ENCODE results near the gene CDC5L.

Gene CDC5L

GRCh38 chr6:44377484-44377883 lies 10.0 kb upstream of the CDC5L start:
- DNase-seq (ENCODE audit: low read depth): no peak
- TF ChIP-seq CTCF (IDR thresholded peaks at IDR 0.05; ENCODE audit: low read depth, low read length): no peak
- no peak for TF ChIP-seq MYC (IDR thresholded peaks at IDR 0.05; ENCODE audit: low read depth, low read length)
- no peak for TF ChIP-seq POLR2A (IDR thresholded peaks at IDR 0.05; ENCODE audit: extremely low read depth, insufficient read length)

GRCh38 chr6:44377971-44378370 lies 9.5 kb upstream of the CDC5L start:
- no peak for TF ChIP-seq CTCF (IDR thresholded peaks at IDR 0.05; ENCODE audit: low read depth, low read length)
- TF ChIP-seq MYC (IDR thresholded peaks at IDR 0.05; ENCODE audit: low read depth, low read length): no peak
- no peak for TF ChIP-seq POLR2A (IDR thresholded peaks at IDR 0.05; ENCODE audit: extremely low read depth, insufficient read length)
- no peak for TF ChIP-seq MAX (IDR thresholded peaks at IDR 0.05; ENCODE audit: low read depth, low read length)
- H3K4me3 ChIP-seq (ENCODE audit: low read depth, low read length): no peak overlapping the region
- no peak for DNase-seq (ENCODE audit: low read depth)

More at GRCh38 chr6:44377484-44377883, 10.0 kb upstream of the CDC5L start:
- no peak overlapping the region for H3K4me3 ChIP-seq (ENCODE audit: low read depth, low read length)

GRCh38 chr6:44381739-44382138 lies 5.8 kb upstream of the CDC5L start:
- peak; percentile 60; the same call in 1 of the 2 replicates for TF ChIP-seq MAX (IDR thresholded peaks at IDR 0.05; ENCODE audit: low read depth, low read length)
- TF ChIP-seq POLR2A (IDR thresholded peaks at IDR 0.05; ENCODE audit: extremely low read depth, insufficient read length): no peak
- H3K4me3 ChIP-seq (ENCODE audit: low read depth, low read length): no peak overlapping the region
- peak; percentile 84 for DNase-seq (ENCODE audit: low read depth)

- DNase-seq (ENCODE audit: low read depth): no peak
- H3K4me3 ChIP-seq (ENCODE audit: low read depth, low read length): peak overlapping the region; percentile 97
- TF ChIP-seq POLR2A (IDR thresholded peaks at IDR 0.05; ENCODE audit: extremely low read depth, insufficient read length) (no peak), CTCF (IDR thresholded peaks at IDR 0.05; ENCODE audit: low read depth, low read length) (no peak), MAX (IDR thresholded peaks at IDR 0.05; ENCODE audit: low read depth, low read length) (no peak), MYC (IDR thresholded peaks at IDR 0.05; ENCODE audit: low read depth, low read length) (no peak)
Observed at GRCh38 chr6:44386364-44386928, 1.1 kb upstream of the CDC5L start.

- DNase-seq (ENCODE audit: low read depth): no peak
- no peak for TF ChIP-seq POLR2A (IDR thresholded peaks at IDR 0.05; ENCODE audit: extremely low read depth, insufficient read length)
- no peak for TF ChIP-seq MYC (IDR thresholded peaks at IDR 0.05; ENCODE audit: low read depth, low read length)
- TF ChIP-seq MAX (IDR thresholded peaks at IDR 0.05; ENCODE audit: low read depth, low read length): no peak; the same call in 1 of the 2 replicates
- TF ChIP-seq CTCF (IDR thresholded peaks at IDR 0.05; ENCODE audit: low read depth, low read length): no peak
- H3K4me3 ChIP-seq (ENCODE audit: low read depth, low read length): peak overlapping the region; percentile 97
Observed at GRCh38 chr6:44386929-44387345, 569 bp upstream of the CDC5L start.

GRCh38 chr6:44388135-44388487 lies 605 bp downstream of the CDC5L start:
- no peak for DNase-seq (ENCODE audit: low read depth)
- TF ChIP-seq CTCF (IDR thresholded peaks at IDR 0.05; ENCODE audit: low read depth, low read length): no peak
- no peak for TF ChIP-seq POLR2A (IDR thresholded peaks at IDR 0.05; ENCODE audit: extremely low read depth, insufficient read length)
- 0 out of 2 replicates have a peak, but pooled peaks have one; percentile 9 for TF ChIP-seq MYC (IDR thresholded peaks at IDR 0.05; ENCODE audit: low read depth, low read length)

More at GRCh38 chr6:44388135-44388487, 605 bp downstream of the CDC5L start:
- H3K4me3 ChIP-seq (ENCODE audit: low read depth, low read length): peak overlapping the region; percentile 97
